Dermis blood vessel endothelial cell (primary cell): ENCODE data around the gene ZMYND8. TPM values are rescaled to one million over a fixed set of nuclear protein-coding genes. Genes with fewer than 3 reads are reported as not detected.
"Not testable (repeated sequence)": the region's sequence is repeated elsewhere in the genome, so short reads cannot be mapped to it uniquely, and the experiment has no call there.

Source experiments
- DNase-seq: peaks from one replicate; pipeline ENCODE4 v3.0.0; 2010
- total RNA-seq: library from RNA; depleted of rRNA; stranded (reverse); fragments of >200 nt; gene quantifications from 2 replicates; pipeline ENCODE4 v1.2.3, GENCODE V29; 2014

The ZMYND8 gene
- total RNA-seq, 1 donor from 2014 or later = 35.9 TPM

- no peak for DNase-seq
Measured at GRCh38 chr20:47263465-47264084, 92.9 kb downstream of the ZMYND8 start.

GRCh38 chr20:47263080-47263464 lies 93.4 kb downstream of the ZMYND8 start:
- DNase-seq = no peak

- DNase-seq = no peak
Measured at GRCh38 chr20:47262365-47263013, 94.0 kb downstream of the ZMYND8 start.

- DNase-seq = no peak
Measured at GRCh38 chr20:47262008-47262364, 94.5 kb downstream of the ZMYND8 start.

GRCh38 chr20:47261161-47261774 lies 95.2 kb downstream of the ZMYND8 start:
- not testable (repeated sequence) for DNase-seq

GRCh38 chr20:47260540-47261126 lies 95.9 kb downstream of the ZMYND8 start:
- DNase-seq = not testable (repeated sequence)

- DNase-seq = peak; percentile 83
Measured at GRCh38 chr20:47258745-47259695, 97.5 kb downstream of the ZMYND8 start.

GRCh38 chr20:47257771-47258170 lies 98.7 kb downstream of the ZMYND8 start:
- no peak for DNase-seq

- no peak for DNase-seq
Measured at GRCh38 chr20:47257256-47257655, 99.2 kb downstream of the ZMYND8 start.

- DNase-seq = peak; percentile 34
Measured at GRCh38 chr20:47256668-47257236, 99.7 kb downstream of the ZMYND8 start.

- no peak for DNase-seq
Measured at GRCh38 chr20:47253872-47254271, 102.6 kb downstream of the ZMYND8 start.

GRCh38 chr20:47252879-47253307 lies 103.6 kb downstream of the ZMYND8 start:
- no peak for DNase-seq

GRCh38 chr20:47251154-47252020 lies 105.1 kb downstream of the ZMYND8 start:
- DNase-seq = no peak

GRCh38 chr20:47250360-47250759 lies 106.1 kb downstream of the ZMYND8 start:
- DNase-seq = no peak

- DNase-seq = no peak
Measured at GRCh38 chr20:47249913-47250312, 106.6 kb downstream of the ZMYND8 start.

GRCh38 chr20:47248448-47248966 lies 108.0 kb downstream of the ZMYND8 start:
- no peak for DNase-seq

- no peak for DNase-seq
Measured at GRCh38 chr20:47247972-47248371, 108.5 kb downstream of the ZMYND8 start.

GRCh38 chr20:47246061-47246777 lies 110.3 kb downstream of the ZMYND8 start:
- DNase-seq = no peak

GRCh38 chr20:47245166-47245565 lies 111.3 kb downstream of the ZMYND8 start:
- not testable (repeated sequence) for DNase-seq

GRCh38 chr20:47244451-47244850 lies 112.0 kb downstream of the ZMYND8 start:
- DNase-seq = no peak
